ENCODE data around the gene CHD2. TPM values are rescaled to one million over a fixed set of nuclear protein-coding genes. Genes with fewer than 3 reads are reported as not detected.
"Not testable (repeated sequence)": the region's sequence is repeated elsewhere in the genome, so short reads cannot be mapped to it uniquely, and the experiment has no call there.

Gene CHD2
- total RNA-seq, 1 donor from 2014 or later: 159 TPM

DNA sequence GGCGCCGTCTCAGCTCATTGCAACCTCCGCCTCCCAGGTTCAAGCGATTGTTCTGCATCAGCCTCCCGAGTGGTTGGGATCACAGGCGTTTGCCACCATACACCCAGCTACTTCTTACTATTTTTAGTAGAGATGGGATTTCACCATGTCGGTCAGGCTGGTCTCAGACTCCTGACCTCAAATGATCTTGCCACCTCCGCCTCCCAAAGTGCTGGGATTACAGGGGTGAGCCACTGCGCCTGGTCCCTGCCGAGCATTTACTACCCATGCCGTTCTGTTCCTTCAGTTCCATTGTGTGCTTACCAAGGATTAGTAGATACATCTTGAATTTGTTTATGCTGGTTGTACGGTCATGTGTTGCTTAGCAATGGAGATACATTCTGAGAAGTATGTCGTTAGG is 10.3 kb downstream of the CHD2 start:
- Mint-ChIP-seq H3K4me3 (ENCODE audit: low read depth) (peak overlapping the region; percentile 2), H3K27me3 (no peaks in the 10 kb centered on the region), H3K27ac (peak overlapping the region; percentile 90)

DNA sequence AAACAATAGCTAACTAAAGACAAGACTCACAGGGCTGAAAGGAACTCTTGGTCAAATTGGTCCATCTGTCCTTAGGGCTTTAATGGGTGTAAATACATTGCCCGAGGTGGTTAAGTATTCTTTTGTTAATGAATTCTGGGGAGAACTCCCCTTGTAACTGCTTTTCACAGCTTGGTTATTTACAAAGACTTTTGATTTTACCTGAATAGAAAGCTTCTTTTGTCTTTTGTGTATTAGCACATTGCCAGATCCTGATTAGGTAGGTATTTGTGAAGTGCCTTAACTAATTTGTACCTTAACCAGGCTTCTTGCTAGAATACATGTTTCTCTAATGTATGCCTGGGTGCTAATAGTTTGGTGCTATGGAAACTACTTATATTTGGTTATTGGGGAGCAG is 14.0 kb downstream of the CHD2 start:
- Mint-ChIP-seq H3K4me3 (ENCODE audit: low read depth) (no peak overlapping the region), H3K4me1 (ENCODE audit: low read depth) (peaks cover 48% of the 10 kb centered on the region), H3K9me3 (ENCODE audit: low read depth) (no peaks in the 10 kb centered on the region), H3K27me3 (no peaks in the 10 kb centered on the region), H3K36me3 (ENCODE audit: insufficient read depth) (peaks cover 23% of the 10 kb centered on the region), H3K27ac (peak overlapping the region; percentile 96)
- no peak for DNase-seq (ENCODE audit: low spot score, unreplicated experiment)
- TF ChIP-seq CTCF (IDR thresholded peaks at IDR 0.05; ENCODE audit: unreplicated experiment): no peak

More for the DNA sequence above, 10.3 kb downstream of the CHD2 start:
- no peak for TF ChIP-seq CTCF (IDR thresholded peaks at IDR 0.05; ENCODE audit: unreplicated experiment)
- H3K4me1 Mint-ChIP-seq (ENCODE audit: low read depth): peaks cover 71% of the 10 kb centered on the region
- no peaks in the 10 kb centered on the region for H3K9me3 Mint-ChIP-seq (ENCODE audit: low read depth)
- DNase-seq (ENCODE audit: low spot score, unreplicated experiment): no peak
- H3K36me3 Mint-ChIP-seq (ENCODE audit: insufficient read depth): peaks cover 12% of the 10 kb centered on the region

DNA sequence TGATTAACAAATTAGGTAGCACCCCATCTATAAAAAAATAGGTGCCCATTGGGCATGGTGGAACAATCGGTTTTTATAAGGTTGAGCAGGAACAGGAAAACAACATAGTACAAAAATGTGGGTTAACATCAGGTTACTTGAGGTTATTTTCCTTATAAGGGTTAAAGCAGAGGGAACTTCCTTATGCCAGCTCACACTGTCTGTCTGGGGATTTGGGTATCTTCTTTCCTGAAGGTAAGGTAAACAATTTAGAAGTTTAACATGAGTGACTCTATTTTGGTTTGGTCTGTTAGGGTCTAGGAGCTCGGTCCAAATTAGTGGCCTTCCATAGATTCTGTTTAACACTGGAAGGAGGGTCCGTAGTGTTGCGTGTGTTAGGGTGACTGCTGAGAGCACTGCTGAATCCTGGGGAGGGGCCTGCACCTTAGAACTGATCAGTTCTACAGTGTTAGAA is 14.7 kb downstream of the CHD2 start:
- peaks cover 24% of the 10 kb centered on the region for H3K36me3 Mint-ChIP-seq (ENCODE audit: insufficient read depth)
- no peak for TF ChIP-seq CTCF (IDR thresholded peaks at IDR 0.05; ENCODE audit: unreplicated experiment)
- no peak overlapping the region for H3K4me3 Mint-ChIP-seq (ENCODE audit: low read depth)
- no peak for DNase-seq (ENCODE audit: low spot score, unreplicated experiment)
- peaks cover 46% of the 10 kb centered on the region for H3K4me1 Mint-ChIP-seq (ENCODE audit: low read depth)
- no peaks in the 10 kb centered on the region for H3K9me3 Mint-ChIP-seq (ENCODE audit: low read depth)
- H3K27ac Mint-ChIP-seq: peak overlapping the region; percentile 96
- H3K27me3 Mint-ChIP-seq: no peaks in the 10 kb centered on the region

DNA sequence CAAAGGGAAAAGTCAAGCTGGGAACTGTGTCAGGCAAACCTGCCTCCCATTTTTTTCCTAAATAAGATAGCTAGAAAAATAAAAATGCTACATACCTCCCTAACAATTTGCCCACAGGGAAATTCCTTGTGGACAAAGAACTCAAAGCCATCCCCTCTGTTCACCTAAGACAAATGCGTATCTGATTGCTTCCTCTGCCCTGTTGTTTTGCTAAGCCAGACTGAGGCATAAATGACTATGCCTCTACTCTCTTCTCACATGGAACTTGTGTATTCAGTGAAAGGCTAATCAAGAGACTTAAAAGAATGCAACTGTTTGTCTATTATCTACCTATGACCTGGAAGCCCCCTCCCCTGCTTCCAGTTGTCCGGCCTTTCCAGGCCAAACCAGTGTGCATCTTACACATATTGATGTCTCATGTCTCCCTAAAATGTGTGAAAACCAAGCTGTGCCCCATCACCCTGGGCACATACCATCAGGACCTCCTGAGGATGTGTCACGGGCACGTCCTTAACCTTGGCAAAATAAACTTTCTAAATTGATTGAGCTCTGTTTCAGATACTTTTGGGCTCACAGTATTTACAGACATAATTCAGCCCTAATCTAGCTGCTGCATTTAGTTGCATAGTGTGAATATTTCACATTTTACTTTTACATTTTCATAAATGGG is 15.8 kb downstream of the CHD2 start:
- Mint-ChIP-seq H3K36me3 (ENCODE audit: insufficient read depth) (peaks cover 24% of the 10 kb centered on the region), H3K27ac (peak overlapping the region; percentile 94), H3K9me3 (ENCODE audit: low read depth) (no peaks in the 10 kb centered on the region), H3K4me3 (ENCODE audit: low read depth) (no peak overlapping the region), H3K27me3 (no peaks in the 10 kb centered on the region), H3K4me1 (ENCODE audit: low read depth) (peaks cover 49% of the 10 kb centered on the region)
- DNase-seq (ENCODE audit: low spot score, unreplicated experiment): no peak
- no peak for TF ChIP-seq CTCF (IDR thresholded peaks at IDR 0.05; ENCODE audit: unreplicated experiment)

DNA sequence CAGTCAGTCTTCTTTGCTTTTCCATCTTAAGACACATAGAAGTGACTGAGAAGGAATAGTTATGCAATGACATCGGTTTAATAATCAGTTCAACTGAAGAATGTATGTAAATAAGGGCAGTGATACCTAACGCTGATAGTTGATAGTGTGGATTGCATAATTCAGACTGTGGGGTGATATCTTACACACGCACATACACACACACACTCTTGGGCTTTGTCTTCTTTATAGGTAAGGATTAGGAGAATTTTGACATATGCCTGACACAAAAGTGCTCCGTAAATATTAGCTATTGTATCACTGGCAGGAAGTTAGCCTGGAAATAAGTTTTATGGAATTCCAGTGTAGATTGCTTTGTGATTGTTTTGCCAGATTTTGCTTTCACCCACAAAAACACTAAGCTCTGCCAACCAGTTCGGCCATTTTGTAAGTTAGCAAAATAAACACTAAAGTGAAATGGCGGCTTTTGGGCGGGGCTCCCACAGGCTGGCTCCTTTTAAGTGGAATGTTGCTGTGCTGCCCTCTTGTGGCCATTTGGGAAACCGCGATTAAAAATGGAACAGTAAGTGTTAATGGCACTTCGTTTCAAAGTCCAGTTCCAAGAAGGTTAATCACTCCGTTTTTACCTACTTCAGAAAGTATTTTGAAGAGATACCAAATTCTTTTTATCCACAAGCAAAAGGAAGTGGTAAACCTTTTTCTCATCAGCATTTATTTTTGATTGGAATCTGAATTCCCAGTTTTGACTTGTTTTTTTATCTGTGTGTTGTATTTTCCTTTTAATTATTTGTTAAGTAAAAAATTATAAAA is 17.7 kb downstream of the CHD2 start:
- H3K4me1 Mint-ChIP-seq (ENCODE audit: low read depth): peaks cover 58% of the 10 kb centered on the region
- TF ChIP-seq CTCF (IDR thresholded peaks at IDR 0.05; ENCODE audit: unreplicated experiment): peak; percentile 94
- no peaks in the 10 kb centered on the region for H3K9me3 Mint-ChIP-seq (ENCODE audit: low read depth)
- peak overlapping the region; percentile 95 for H3K27ac Mint-ChIP-seq
- H3K4me3 Mint-ChIP-seq (ENCODE audit: low read depth): no peak overlapping the region
- DNase-seq (ENCODE audit: low spot score, unreplicated experiment): peak; percentile 76
- H3K36me3 Mint-ChIP-seq (ENCODE audit: insufficient read depth): peaks cover 18% of the 10 kb centered on the region
- H3K27me3 Mint-ChIP-seq: no peaks in the 10 kb centered on the region

DNA sequence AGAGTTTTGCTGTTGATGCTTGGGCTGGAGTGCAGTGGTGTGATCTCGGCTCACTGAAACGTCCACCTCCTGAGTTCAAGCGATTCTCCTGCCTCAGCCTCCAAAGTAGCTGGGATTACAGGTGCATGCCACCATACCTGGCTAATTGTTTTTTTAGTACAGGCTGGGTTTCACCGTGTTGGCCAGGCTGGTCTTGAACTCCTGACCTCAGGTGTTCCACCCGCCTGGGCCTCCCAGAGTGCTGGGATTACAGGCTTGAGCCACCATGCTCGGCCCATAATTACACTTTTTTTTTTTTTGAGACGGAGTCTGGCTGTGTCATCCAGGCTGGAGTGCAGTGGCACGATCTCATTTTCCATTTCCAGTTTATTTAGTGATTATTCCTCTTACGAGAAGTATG is 18.8 kb downstream of the CHD2 start:
- H3K4me1 Mint-ChIP-seq (ENCODE audit: low read depth): peaks cover 57% of the 10 kb centered on the region
- not testable (repeated sequence) for DNase-seq (ENCODE audit: low spot score, unreplicated experiment); H3K27ac Mint-ChIP-seq; H3K27me3 Mint-ChIP-seq; H3K4me3 Mint-ChIP-seq (ENCODE audit: low read depth); H3K9me3 Mint-ChIP-seq (ENCODE audit: low read depth)
- H3K36me3 Mint-ChIP-seq (ENCODE audit: insufficient read depth): peaks cover 21% of the 10 kb centered on the region
